KMS-11 (cell line): ENCODE data around the gene LILRA5.

Experiments used
- H2AFZ ChIP-seq: fragments of 200-600 bp; sonication (generic); 2 replicates; pipeline ENCODE4 v1.6.1; 2016; ENCODE audit warnings: antibody characterized with exemption, mixed run types, low read depth
- H3K27ac ChIP-seq: fragments of 200-600 bp; sonication (generic); 2 replicates; pipeline ENCODE4 v1.6.1; 2016; ENCODE audit warnings: mild to moderate bottlenecking, mixed run types
- H3K27me3 ChIP-seq: fragments of 200-600 bp; sonication (generic); 2 replicates; pipeline ENCODE4 v1.6.1; 2017; ENCODE audit warnings: mild to moderate bottlenecking, low read depth, mixed run types, moderate library complexity; ENCODE audit not compliant: insufficient read depth
- H3K36me3 ChIP-seq: fragments of 200-600 bp; sonication (generic); 2 replicates; pipeline ENCODE4 v1.6.1; 2017; ENCODE audit warnings: mild to moderate bottlenecking, mixed run types; ENCODE audit not compliant: insufficient read depth
- H3K4me1 ChIP-seq: fragments of 200-600 bp; sonication (generic); 2 replicates; pipeline ENCODE4 v1.6.1; 2016; ENCODE audit warnings: mild to moderate bottlenecking, low read depth, mixed run types; ENCODE audit not compliant: poor library complexity, severe bottlenecking
- H3K4me2 ChIP-seq: fragments of 200-600 bp; sonication (generic); 2 replicates; pipeline ENCODE4 v1.7.0; 2016; ENCODE audit warnings: mild to moderate bottlenecking, mixed run types
- H3K4me3 ChIP-seq: fragments of 200-600 bp; sonication (generic); IDR thresholded peaks from 2 replicates; pipeline ENCODE4 v1.6.1; 2017; ENCODE audit warnings: low read depth, low read length, mixed read lengths; ENCODE audit not compliant: insufficient read depth
- H3K79me2 ChIP-seq: fragments of 200-600 bp; sonication (generic); 2 replicates; pipeline ENCODE4 v1.6.1; 2016; ENCODE audit warnings: low read depth, mixed run types; ENCODE audit not compliant: insufficient read depth
- H3K9ac ChIP-seq: fragments of 200-600 bp; sonication (generic); 2 replicates; pipeline ENCODE4 v1.6.1; 2016; ENCODE audit warnings: mild to moderate bottlenecking, mixed run types
- H4K20me1 ChIP-seq: fragments of 200-600 bp; sonication (generic); 2 replicates; pipeline ENCODE4 v1.6.1; 2016; ENCODE audit warnings: mild to moderate bottlenecking, mixed run types; ENCODE audit not compliant: insufficient read depth
- CTCF ChIP-seq: fragments of 200-600 bp; sonication (generic); conservative IDR thresholded peaks from 2 replicates; pipeline ENCODE4 v1.6.1; 2017; ENCODE audit warnings: low read depth, mild to moderate bottlenecking, antibody characterized with exemption, low read length, moderate library complexity, mixed read lengths

The LILRA5 gene

DNA sequence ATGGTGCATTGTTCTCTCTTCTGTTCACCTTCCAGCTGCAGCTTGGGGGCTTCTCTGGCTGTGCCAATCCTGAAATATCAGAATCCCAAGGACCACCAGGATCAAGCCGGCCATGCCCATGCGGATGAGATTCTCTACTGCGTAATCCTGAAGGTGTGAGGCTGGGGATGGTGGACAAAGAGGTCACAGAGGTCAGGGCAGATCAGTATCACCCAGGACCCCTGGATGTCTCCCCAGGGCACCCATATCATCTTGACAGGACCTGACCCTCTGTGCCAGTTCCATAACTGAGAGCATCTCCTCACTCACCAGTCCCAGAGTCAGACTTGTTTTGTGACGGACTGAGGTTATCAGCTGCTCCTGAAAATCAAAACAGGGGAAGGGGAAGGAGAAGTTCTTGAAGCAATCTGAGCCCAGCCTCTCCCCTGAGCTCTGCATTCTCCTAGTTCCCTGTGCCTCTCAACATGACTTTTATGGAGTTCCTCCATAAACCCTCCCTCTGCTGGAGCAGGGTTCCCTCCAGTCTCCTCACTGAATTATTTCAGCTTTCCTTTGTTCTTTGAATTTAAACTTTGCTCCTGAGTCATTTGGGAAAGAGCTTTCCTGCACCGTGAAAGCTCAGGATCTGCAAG is 5.5 kb downstream of the LILRA5 start:
- Histone ChIP-seq H3K27me3 (peaks cover 31% of the 10 kb centered on the region), H3K4me1 (no peaks in the 10 kb centered on the region), H3K36me3 (no peaks in the 10 kb centered on the region), H3K79me2 (no peaks in the 10 kb centered on the region), H3K27ac (no peak overlapping the region), H3K9ac (no peak overlapping the region), H3K4me2 (no peak overlapping the region), H3K4me3 (no peak overlapping the region), H4K20me1 (no peaks in the 10 kb centered on the region), H2AFZ (no peak overlapping the region)
- TF ChIP-seq CTCF: no peak

- Histone ChIP-seq H4K20me1 (no peaks in the 10 kb centered on the region), H3K4me3 (no peak overlapping the region), H3K27ac (no peak overlapping the region), H2AFZ (no peak overlapping the region), H3K79me2 (no peaks in the 10 kb centered on the region), H3K36me3 (no peaks in the 10 kb centered on the region), H3K4me2 (no peak overlapping the region), H3K27me3 (peaks cover 29% of the 10 kb centered on the region), H3K9ac (no peak overlapping the region), H3K4me1 (no peaks in the 10 kb centered on the region)
- TF ChIP-seq CTCF: no peak
Observed at GRCh38 chr19:54305141-54305540, 7.8 kb downstream of the LILRA5 start.

DNA sequence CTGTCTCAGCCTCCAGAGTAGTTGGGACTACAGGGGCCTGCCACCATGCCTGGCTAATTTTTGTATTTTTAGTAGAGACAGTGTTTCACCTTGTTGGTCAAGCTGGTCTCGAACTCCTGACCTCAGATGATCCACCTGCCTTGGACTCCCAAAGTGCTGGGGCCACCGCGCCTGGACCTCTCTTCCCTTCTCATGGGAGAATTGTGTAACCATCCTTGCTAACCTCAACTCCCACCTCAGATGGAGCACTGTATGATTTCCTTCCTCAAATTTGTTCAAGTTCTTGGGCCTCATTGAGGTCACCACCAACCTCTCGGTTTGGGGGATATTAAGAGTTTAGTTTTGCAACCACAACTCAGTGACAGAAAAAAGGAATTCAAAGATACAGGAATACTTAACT is 10.7 kb downstream of the LILRA5 start:
- Histone ChIP-seq H3K4me2 (no peak overlapping the region), H2AFZ (no peak overlapping the region), H3K79me2 (no peaks in the 10 kb centered on the region), H3K4me3 (no peak overlapping the region), H3K4me1 (no peaks in the 10 kb centered on the region), H3K36me3 (no peaks in the 10 kb centered on the region), H4K20me1 (no peaks in the 10 kb centered on the region), H3K9ac (no peak overlapping the region), H3K27me3 (peaks cover 13% of the 10 kb centered on the region; the same call in 1 of the 2 replicates), H3K27ac (no peak overlapping the region)
- no peak for TF ChIP-seq CTCF

DNA sequence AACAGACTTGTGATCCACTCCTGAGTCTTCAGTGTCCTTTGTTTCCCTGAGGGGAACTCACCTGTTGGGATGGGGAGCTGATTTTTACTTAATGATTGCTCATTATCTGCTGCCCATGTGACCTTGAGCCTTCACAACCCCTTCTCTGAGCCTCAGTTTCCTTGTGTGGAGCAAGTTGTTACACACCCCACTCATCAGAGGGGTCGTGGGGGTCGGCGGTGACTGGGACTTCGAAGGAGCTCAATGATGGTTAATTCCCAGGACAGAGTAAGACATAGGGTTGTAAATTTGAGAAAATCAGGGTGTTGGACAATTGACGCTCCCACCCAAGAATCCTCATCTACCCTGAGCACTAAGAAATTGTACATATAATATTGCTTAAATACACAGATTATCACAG is 13.5 kb downstream of the LILRA5 start:
- no peak for TF ChIP-seq CTCF
- no peaks in the 10 kb centered on the region for H3K79me2 ChIP-seq
- no peak overlapping the region for H3K4me3 ChIP-seq
- H3K4me2 ChIP-seq: no peak overlapping the region
- no peak overlapping the region for H3K9ac ChIP-seq
- H3K36me3 ChIP-seq: no peaks in the 10 kb centered on the region
- H3K27me3 ChIP-seq: peaks cover 35% of the 10 kb centered on the region; the same call in 1 of the 2 replicates
- H4K20me1 ChIP-seq: no peaks in the 10 kb centered on the region
- no peaks in the 10 kb centered on the region for H3K4me1 ChIP-seq
- no peak overlapping the region for H2AFZ ChIP-seq
- H3K27ac ChIP-seq: no peak overlapping the region
